Activated CD4-positive, alpha-beta memory T cell treated with anti-CD3 and anti-CD28 coated beads, Interleukin-2, amount 10 ng/mL, durations not matched to agents 7 days and 5 days (primary cell): Measurements from ENCODE around the gene LRRC4B. TPM values are rescaled to one million over a fixed set of nuclear protein-coding genes. Genes with fewer than 3 reads are reported as not detected.

ENCODE experiments used
- CTCF ChIA-PET: fragments of 350-600 bp; sonication (Branson Sonifier 250); formaldehyde crosslinking; loops from one replicate; lab custom pipeline; 2021; ENCODE audit warnings: antibody characterized with exemption, inconsistent platforms; lab: Charles Lee
- POLR2A ChIA-PET: fragments of 350-600 bp; sonication (Branson Sonifier 250); formaldehyde crosslinking; loops from one replicate; lab custom pipeline; 2021; ENCODE audit warnings: antibody characterized with exemption; lab: Charles Lee
- DNase-seq: peaks from one replicate; pipeline ENCODE4 v3.0.0-alpha.2; 2020
- H3K27ac Mint-ChIP-seq: one replicate; pipeline ENCODE4 v1.8.0; 2021; ENCODE audit warnings: mild to moderate bottlenecking, mixed read lengths
- H3K27me3 Mint-ChIP-seq: one replicate; pipeline ENCODE4 v1.8.0; 2021; ENCODE audit warnings: mixed read lengths
- H3K36me3 Mint-ChIP-seq: one replicate; pipeline ENCODE4 v1.8.0; 2021; ENCODE audit warnings: low read depth, mixed read lengths
- H3K4me1 Mint-ChIP-seq: one replicate; pipeline ENCODE4 v1.8.0; 2021; ENCODE audit warnings: mixed read lengths
- H3K4me3 Mint-ChIP-seq: one replicate; pipeline ENCODE4 v1.8.0; 2021; ENCODE audit warnings: mild to moderate bottlenecking, mixed read lengths
- H3K9me3 Mint-ChIP-seq: one replicate; pipeline ENCODE4 v1.8.0; 2021; ENCODE audit warnings: mixed read lengths
- total RNA-seq, 2 experiments: library from RNA; stranded (reverse); gene quantifications; one replicate each; pipeline ENCODE4 v1.2.3, GENCODE V29; 2021

Gene LRRC4B
- total RNA-seq, 2 experiments from 2014 or later = not detected

GRCh38 chr19:50488389-50489194 lies 79.6 kb downstream of the LRRC4B start:
- POLR2A ChIA-PET = no interaction called here
- no peak overlapping the region for H3K27ac Mint-ChIP-seq

DNA sequence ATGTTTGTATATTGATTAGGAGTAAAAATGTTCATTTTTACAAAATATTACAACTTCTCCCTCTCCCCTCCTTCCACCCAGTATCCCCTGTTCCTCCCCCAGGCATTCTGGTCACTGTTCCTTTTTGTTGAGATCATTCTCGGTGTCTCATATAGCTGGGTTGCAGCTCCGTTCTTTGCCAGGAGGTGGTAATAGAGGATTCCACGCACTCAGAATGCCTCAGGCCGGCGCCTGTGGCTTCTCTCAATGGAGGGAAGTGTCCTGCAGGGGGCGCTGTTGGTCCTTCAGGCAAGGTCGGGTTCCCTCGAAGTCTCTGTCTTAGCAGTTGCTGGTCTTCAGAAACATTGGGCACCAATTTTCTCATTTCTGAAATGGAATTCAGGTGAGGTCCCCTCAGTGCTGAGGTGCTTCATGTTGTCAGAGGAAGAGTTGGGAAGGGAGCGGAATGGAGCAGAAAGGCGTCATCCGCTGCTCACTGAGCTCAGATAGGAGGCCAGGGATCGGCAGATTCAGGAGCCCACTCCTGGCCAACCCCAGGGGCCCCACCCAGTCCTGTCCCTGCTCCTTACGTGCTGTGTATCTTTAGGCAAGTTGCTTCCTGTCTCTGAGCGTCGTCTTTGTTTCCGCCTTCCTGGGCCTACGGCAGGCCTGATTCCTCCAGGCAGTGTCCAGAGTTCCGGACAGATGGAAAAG lies 81.3 kb downstream of the LRRC4B start:
- peak; percentile 63 for DNase-seq
- Mint-ChIP-seq H3K27ac (no peak overlapping the region), H3K36me3 (peaks cover 19% of the 10 kb centered on the region), H3K9me3 (peaks cover 10% of the 10 kb centered on the region), H3K27me3 (no peaks in the 10 kb centered on the region), H3K4me1 (peaks cover 6% of the 10 kb centered on the region), H3K4me3 (no peak overlapping the region)
- CTCF ChIA-PET = interaction anchor here (1.0 kb wide), 1 partner anchor 15 kb away, joined by 3 read pairs; no protein-coding TSS in a partner anchor
- POLR2A ChIA-PET = interaction anchor here (0.9 kb wide), 1 partner anchor 12 kb away, joined by 3 read pairs; no protein-coding TSS in a partner anchor

More at GRCh38 chr19:50488389-50489194, 79.6 kb downstream of the LRRC4B start:
- Mint-ChIP-seq H3K4me3 (no peak overlapping the region), H3K9me3 (peaks cover 10% of the 10 kb centered on the region), H3K4me1 (peaks cover 10% of the 10 kb centered on the region), H3K27me3 (no peaks in the 10 kb centered on the region), H3K36me3 (peaks cover 15% of the 10 kb centered on the region)
- CTCF ChIA-PET = no interaction called here
- no peak for DNase-seq

GRCh38 chr19:50485284-50485955 lies 82.8 kb downstream of the LRRC4B start:
- Mint-ChIP-seq H3K4me1 (no peaks in the 10 kb centered on the region), H3K9me3 (peaks cover 10% of the 10 kb centered on the region), H3K27ac (no peak overlapping the region), H3K36me3 (peaks cover 27% of the 10 kb centered on the region), H3K4me3 (no peak overlapping the region), H3K27me3 (no peaks in the 10 kb centered on the region)
- ChIA-PET CTCF (no interaction called here), POLR2A (interaction anchor here (0.8 kb wide), 1 partner anchor 13 kb away, joined by 3 read pairs; no protein-coding TSS in a partner anchor)
- DNase-seq = no peak

DNA sequence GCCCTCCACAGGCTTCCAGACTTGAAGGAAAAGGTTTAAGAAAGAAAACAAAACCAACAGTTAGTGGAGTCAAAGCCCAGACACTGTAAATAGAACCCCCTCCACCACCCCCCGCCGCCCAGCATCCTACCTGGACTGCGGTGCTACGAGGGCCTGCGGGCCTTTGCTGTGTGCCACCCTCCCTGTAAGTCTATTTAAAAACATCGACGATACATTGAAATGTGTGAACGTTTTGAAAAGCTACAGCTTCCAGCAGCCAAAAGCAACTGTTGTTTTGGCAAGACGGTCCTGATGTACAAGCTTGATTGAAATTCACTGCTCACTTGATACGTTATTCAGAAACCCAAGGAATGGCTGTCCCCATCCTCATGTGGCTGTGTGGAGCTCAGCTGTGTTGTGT lies 85.3 kb downstream of the LRRC4B start:
- H3K27ac Mint-ChIP-seq = no peak overlapping the region
- CTCF ChIA-PET = no interaction called here

DNA sequence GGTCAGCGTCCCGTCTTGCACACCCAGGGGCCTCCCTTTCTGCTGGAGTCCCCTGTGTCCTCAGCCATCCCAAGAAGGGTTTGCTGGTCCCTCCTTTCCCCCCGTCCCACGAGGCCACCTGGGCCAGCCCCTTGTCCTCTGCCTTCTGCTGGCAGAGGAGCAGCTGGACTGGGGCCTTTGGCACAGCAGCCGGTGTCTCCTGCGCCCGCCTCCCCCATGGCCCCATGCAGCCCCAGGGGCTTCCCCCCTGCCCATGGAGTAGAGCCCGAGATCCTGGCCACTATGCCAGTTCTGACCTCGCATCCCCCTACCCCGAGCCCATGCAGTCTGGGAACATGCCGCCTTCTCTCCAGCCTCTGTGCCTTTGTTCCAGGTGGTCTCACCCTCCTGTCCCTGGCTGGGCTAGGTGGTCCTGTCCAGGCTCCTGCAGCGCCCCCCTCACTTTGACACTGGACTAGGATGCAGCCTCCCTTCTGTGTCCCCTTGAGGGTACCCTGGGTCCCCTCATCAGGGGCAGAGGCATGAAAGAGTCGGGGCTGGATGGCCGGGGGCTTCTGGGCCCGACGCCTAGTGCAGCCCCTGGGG lies 85.9 kb downstream of the LRRC4B start:
- H3K4me3 Mint-ChIP-seq = no peak overlapping the region
- ChIA-PET CTCF (no interaction called here), POLR2A (no interaction called here)

More for the DNA sequence above, 85.3 kb downstream of the LRRC4B start:
- no peak for DNase-seq
- Mint-ChIP-seq H3K36me3 (peaks cover 38% of the 10 kb centered on the region), H3K4me1 (peaks cover 7% of the 10 kb centered on the region), H3K27me3 (no peaks in the 10 kb centered on the region), H3K4me3 (no peak overlapping the region), H3K9me3 (peaks cover 10% of the 10 kb centered on the region)
- POLR2A ChIA-PET = interaction anchor here (0.6 kb wide), 1 partner anchor 228 kb away, joined by 3 read pairs; no protein-coding TSS in a partner anchor

DNA sequence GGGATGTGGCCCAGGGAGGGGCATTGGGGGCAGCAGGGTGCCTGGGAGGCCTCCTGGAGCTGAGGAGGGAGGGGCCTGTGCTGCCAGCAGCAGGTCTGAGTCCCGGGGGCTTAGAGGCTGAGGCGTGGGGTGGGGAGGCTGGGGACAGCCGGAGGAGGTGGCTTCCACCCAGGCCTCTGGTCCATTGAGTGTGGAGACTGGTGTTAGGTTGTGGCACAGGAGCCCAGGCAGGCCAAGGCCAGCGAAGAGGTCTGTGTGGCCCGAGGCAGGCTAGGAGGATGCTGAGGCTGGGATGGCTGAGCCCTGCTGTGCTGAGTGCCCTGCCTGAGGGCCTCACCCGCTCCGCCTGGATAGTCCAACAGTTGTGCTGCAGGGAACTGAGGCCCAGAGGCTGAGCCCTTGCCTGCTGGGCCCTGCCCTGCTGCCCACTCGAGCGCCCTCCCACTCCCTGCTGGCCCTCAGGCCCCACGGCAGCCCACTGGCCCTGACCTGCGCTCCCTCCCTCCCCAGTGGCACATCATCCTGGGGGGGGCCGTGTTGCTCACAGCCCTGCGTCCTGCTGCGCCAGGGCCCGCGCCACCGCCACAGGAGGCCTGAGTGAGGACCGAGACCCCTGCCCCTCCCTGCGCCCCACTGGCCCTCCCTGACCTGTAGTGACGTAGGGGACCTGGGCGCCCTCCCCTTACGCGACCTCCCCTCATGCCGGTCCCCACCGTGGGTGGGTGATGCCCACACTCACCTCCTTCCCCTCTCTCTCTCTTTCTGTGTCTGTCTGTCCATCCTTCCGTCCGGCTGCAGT lies 86.7 kb downstream of the LRRC4B start:
- CTCF ChIA-PET = no interaction called here
- POLR2A ChIA-PET = no interaction called here
- Mint-ChIP-seq H3K4me3 (no peak overlapping the region), H3K9me3 (peaks cover 8% of the 10 kb centered on the region), H3K36me3 (peaks cover 45% of the 10 kb centered on the region), H3K27me3 (no peaks in the 10 kb centered on the region), H3K4me1 (peaks cover 17% of the 10 kb centered on the region), H3K27ac (no peak overlapping the region)
- DNase-seq = no peak

More for the DNA sequence above, 85.9 kb downstream of the LRRC4B start:
- peaks cover 44% of the 10 kb centered on the region for H3K36me3 Mint-ChIP-seq
- no peak overlapping the region for H3K27ac Mint-ChIP-seq
- no peaks in the 10 kb centered on the region for H3K27me3 Mint-ChIP-seq
- H3K4me1 Mint-ChIP-seq = peaks cover 12% of the 10 kb centered on the region
- no peak for DNase-seq
- peaks cover 10% of the 10 kb centered on the region for H3K9me3 Mint-ChIP-seq

- CTCF ChIA-PET = no interaction called here
- POLR2A ChIA-PET = no interaction called here
- Mint-ChIP-seq H3K27me3 (no peaks in the 10 kb centered on the region), H3K9me3 (peaks cover 2% of the 10 kb centered on the region), H3K27ac (no peak overlapping the region), H3K36me3 (peaks cover 42% of the 10 kb centered on the region), H3K4me1 (peaks cover 20% of the 10 kb centered on the region), H3K4me3 (no peak overlapping the region)
- DNase-seq = no peak
Observed at GRCh38 chr19:50480281-50481111, 87.7 kb downstream of the LRRC4B start.

DNA sequence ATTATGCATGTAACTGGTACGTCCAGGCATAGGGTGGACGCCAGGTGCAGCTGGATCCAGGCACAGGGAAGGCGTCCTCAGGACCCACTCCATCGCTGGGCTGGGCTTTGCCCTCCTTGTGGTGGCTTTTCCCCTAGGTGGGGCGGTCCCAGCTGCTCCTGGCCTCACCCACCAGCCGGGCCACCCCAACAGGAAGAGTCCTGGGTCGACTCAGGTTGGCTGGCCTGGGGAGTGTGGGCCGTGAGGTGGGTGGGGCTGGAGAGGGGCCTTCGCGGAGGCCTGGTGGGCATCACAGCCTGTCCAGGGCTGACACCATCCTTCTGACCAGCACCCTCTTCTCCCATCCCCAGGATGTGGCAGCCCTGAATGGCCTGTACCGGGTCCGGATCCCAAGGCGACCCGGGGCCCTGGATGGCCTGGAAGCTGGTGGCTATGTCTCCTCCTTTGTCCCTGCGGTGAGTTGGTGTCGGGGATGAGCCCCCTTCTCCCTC lies 88.4 kb downstream of the LRRC4B start:
- Mint-ChIP-seq H3K4me1 (peaks cover 23% of the 10 kb centered on the region), H3K4me3 (no peak overlapping the region), H3K27me3 (no peaks in the 10 kb centered on the region), H3K9me3 (no peaks in the 10 kb centered on the region), H3K36me3 (peaks cover 35% of the 10 kb centered on the region), H3K27ac (no peak overlapping the region)
- ChIA-PET POLR2A (interaction anchor here (2.3 kb wide), 1 partner anchor 31 kb away, joined by 9 read pairs; the partner anchor contains the start of gene JOSD2), CTCF (interaction anchor here (0.6 to 1.7 kb wide), 2 partner anchors 123 to 232 kb away, joined by 5 to 7 read pairs; no protein-coding TSS in a partner anchor)
- DNase-seq = no peak

GRCh38 chr19:50478901-50479715 lies 89.1 kb downstream of the LRRC4B start:
- CTCF ChIA-PET = interaction anchor here (0.6 to 1.7 kb wide), 2 partner anchors 122 to 231 kb away, joined by 5 to 7 read pairs; no protein-coding TSS in a partner anchor
- POLR2A ChIA-PET = interaction anchor here (0.7 to 2.3 kb wide), 2 partner anchors 32 to 122 kb away, joined by 3 to 9 read pairs; partner anchors contain the start of gene JOSD2
- H3K4me3 Mint-ChIP-seq = no peak overlapping the region
- H3K27ac Mint-ChIP-seq = no peak overlapping the region
- peaks cover 23% of the 10 kb centered on the region for H3K4me1 Mint-ChIP-seq
- H3K36me3 Mint-ChIP-seq = peaks cover 34% of the 10 kb centered on the region
- no peak for DNase-seq
- H3K27me3 Mint-ChIP-seq = no peaks in the 10 kb centered on the region
- H3K9me3 Mint-ChIP-seq = no peaks in the 10 kb centered on the region

DNA sequence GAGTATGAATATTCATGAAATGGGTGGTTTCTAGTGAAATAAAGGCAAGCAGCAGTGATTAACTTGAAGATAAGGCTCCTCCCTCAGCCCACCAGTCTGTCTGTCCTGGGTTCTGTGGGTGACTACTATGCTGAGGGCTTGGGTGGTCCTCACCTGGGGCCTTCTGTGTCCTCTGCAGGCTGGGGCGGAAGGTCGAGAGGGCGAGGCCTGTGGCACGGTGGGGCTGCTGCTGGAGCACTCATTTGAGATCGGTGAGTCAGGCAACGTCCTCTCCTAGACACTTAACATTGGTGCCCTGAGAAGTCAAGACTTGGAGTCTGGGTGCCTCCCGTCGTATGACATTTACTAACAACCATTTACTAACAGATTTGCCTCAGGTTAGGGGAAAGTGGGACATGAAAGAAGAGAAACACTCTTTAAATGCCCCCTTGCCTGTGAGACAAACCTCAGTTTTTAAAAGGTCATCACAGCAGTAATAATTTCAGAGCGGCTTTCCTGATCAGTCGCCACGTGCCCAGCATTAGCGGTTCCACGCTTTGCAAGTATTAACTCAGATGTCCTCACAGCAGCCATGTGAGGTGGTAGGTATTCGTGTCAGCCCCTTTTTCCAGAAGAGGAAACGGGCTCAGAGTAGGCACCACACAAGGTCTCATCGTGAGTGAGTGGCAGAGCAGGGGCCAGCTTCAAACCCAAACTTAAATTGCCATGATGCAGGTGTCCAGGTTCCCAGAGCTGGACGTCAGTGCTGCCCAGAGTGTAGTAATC lies 90.3 kb downstream of the LRRC4B start:
- Mint-ChIP-seq H3K4me1 (peaks cover 23% of the 10 kb centered on the region), H3K9me3 (no peaks in the 10 kb centered on the region), H3K36me3 (peaks cover 30% of the 10 kb centered on the region), H3K4me3 (peak overlapping the region; percentile 98), H3K27ac (peak overlapping the region; percentile 89), H3K27me3 (no peaks in the 10 kb centered on the region)
- CTCF ChIA-PET = interaction anchor here (1.7 kb wide), 1 partner anchor 121 kb away, joined by 7 read pairs; no protein-coding TSS in a partner anchor
- DNase-seq = no peak
- POLR2A ChIA-PET = interaction anchor here (1.2 to 2.3 kb wide), 2 partner anchors 33 kb away, joined by 4 to 9 read pairs; partner anchors contain the start of gene JOSD2
